ENCODE data around the gene TNFRSF19.

Gene TNFRSF19

GRCh38 chr13:23563085-23563845, 6.9 kb upstream of the TNFRSF19 start:
- POLR2A ChIA-PET (ENCODE audit: low non-redundant PET): no interaction called here
- H3K27ac ChIP-seq: no peak overlapping the region
- no peak for TF ChIP-seq CTCF (conservative IDR thresholded peaks at IDR 0.05; ENCODE audit: low read depth)
- no peak for DNase-seq (ENCODE audit: low spot score)
- CTCF ChIA-PET: interaction anchor here (0.7 kb wide), 1 partner anchor 88 kb away, joined by 3 read pairs; no protein-coding TSS in a partner anchor

- ChIA-PET CTCF (interaction anchor here (0.6 kb wide), 1 partner anchor 1427 kb away, joined by 3 read pairs; no protein-coding TSS in a partner anchor), POLR2A (ENCODE audit: low non-redundant PET) (no interaction called here)
- no peak for TF ChIP-seq CTCF (conservative IDR thresholded peaks at IDR 0.05; ENCODE audit: low read depth)
- H3K27ac ChIP-seq: no peak overlapping the region
- DNase-seq (ENCODE audit: low spot score): no peak
Measured at GRCh38 chr13:23567906-23568460, 2.2 kb upstream of the TNFRSF19 start.

GRCh38 chr13:23570921-23571315, 706 bp downstream of the TNFRSF19 start:
- DNase-seq (ENCODE audit: low spot score): no peak
- CTCF ChIA-PET: interaction anchor here (0.6 to 1.6 kb wide), 4 partner anchors 7 to 137 kb away, joined by 3 to 8 read pairs (median 4); no protein-coding TSS in a partner anchor
- no peak overlapping the region for H3K27ac ChIP-seq
- POLR2A ChIA-PET (ENCODE audit: low non-redundant PET): no interaction called here
- TF ChIP-seq CTCF (conservative IDR thresholded peaks at IDR 0.05; ENCODE audit: low read depth): no peak

GRCh38 chr13:23571431-23571830, 1.2 kb downstream of the TNFRSF19 start:
- POLR2A ChIA-PET (ENCODE audit: low non-redundant PET): no interaction called here
- CTCF ChIA-PET: interaction anchor here (0.6 to 1.1 kb wide), 2 partner anchors 129 to 137 kb away, joined by 3 read pairs; no protein-coding TSS in a partner anchor
- TF ChIP-seq CTCF (conservative IDR thresholded peaks at IDR 0.05; ENCODE audit: low read depth): no peak
- DNase-seq (ENCODE audit: low spot score): no peak
- H3K27ac ChIP-seq: no peak overlapping the region

- no peak for DNase-seq (ENCODE audit: low spot score)
- ChIA-PET POLR2A (ENCODE audit: low non-redundant PET) (no interaction called here), CTCF (interaction anchor here (0.7 kb wide), 2 partner anchors 13 to 68 kb away, joined by 3 read pairs; no protein-coding TSS in a partner anchor)
- no peak for TF ChIP-seq CTCF (conservative IDR thresholded peaks at IDR 0.05; ENCODE audit: low read depth)
- H3K27ac ChIP-seq: no peak overlapping the region
Measured at GRCh38 chr13:23572836-23573235, 2.6 kb downstream of the TNFRSF19 start.

- CTCF ChIA-PET: interaction anchor here (0.7 kb wide), 1 partner anchor 45 kb away, joined by 5 read pairs; no protein-coding TSS in a partner anchor
- POLR2A ChIA-PET (ENCODE audit: low non-redundant PET): no interaction called here
- no peak overlapping the region for H3K27ac ChIP-seq
- no peak for TF ChIP-seq CTCF (conservative IDR thresholded peaks at IDR 0.05; ENCODE audit: low read depth)
- DNase-seq (ENCODE audit: low spot score): no peak
Measured at GRCh38 chr13:23574421-23575145, 4.4 kb downstream of the TNFRSF19 start.
